AG10803 (cell line): Measurements from ENCODE around the gene SLC1A6.

Experiments used
- DNase-seq: peaks from one replicate; pipeline ENCODE4 v3.0.0; 2010; ENCODE audit warnings: low read depth
- H3K4me3 ChIP-seq: 2 replicates; pipeline ENCODE4 v1.5.1; 2011; ENCODE audit warnings: mild to moderate bottlenecking, low read length, control low read depth
- CTCF ChIP-seq: conservative IDR thresholded peaks from 2 replicates; pipeline ENCODE4 v1.5.1; 2011; ENCODE audit warnings: mild to moderate bottlenecking, low read length, control low read depth, inconsistent platforms

Gene SLC1A6

GRCh38 chr19:14977128-14977527 is 2.5 kb downstream of the SLC1A6 start:
- TF ChIP-seq CTCF: no peak
- DNase-seq: no peak
- no peak overlapping the region for H3K4me3 ChIP-seq

- no peak for TF ChIP-seq CTCF
- DNase-seq: no peak
- H3K4me3 ChIP-seq: no peak overlapping the region
Observed at GRCh38 chr19:14974488-14974887, 5.2 kb downstream of the SLC1A6 start.

GRCh38 chr19:14972676-14973075 is 7.0 kb downstream of the SLC1A6 start:
- H3K4me3 ChIP-seq: no peak overlapping the region
- DNase-seq: no peak
- no peak for TF ChIP-seq CTCF

- H3K4me3 ChIP-seq: no peak overlapping the region
- TF ChIP-seq CTCF: no peak
Observed at GRCh38 chr19:14971474-14971873, 8.2 kb downstream of the SLC1A6 start.

GRCh38 chr19:14968247-14968646 is 11.4 kb downstream of the SLC1A6 start:
- H3K4me3 ChIP-seq: no peak overlapping the region
- DNase-seq: no peak
- no peak for TF ChIP-seq CTCF

More at GRCh38 chr19:14971474-14971873, 8.2 kb downstream of the SLC1A6 start:
- no peak for DNase-seq

- no peak for DNase-seq
- no peak for TF ChIP-seq CTCF
- no peak overlapping the region for H3K4me3 ChIP-seq
Observed at GRCh38 chr19:14961956-14962685, 17.5 kb downstream of the SLC1A6 start.

GRCh38 chr19:14959263-14959662 is 20.4 kb downstream of the SLC1A6 start:
- H3K4me3 ChIP-seq: no peak overlapping the region
- no peak for DNase-seq

More at GRCh38 chr19:14959263-14959662, 20.4 kb downstream of the SLC1A6 start:
- no peak for TF ChIP-seq CTCF
